MCF 10A (cell line): ENCODE results near the gene CAVIN2. TPM values are rescaled to one million over a fixed set of nuclear protein-coding genes. Genes with fewer than 3 reads are reported as not detected.

ENCODE experiments used
- BruUV-seq: library from RNA; stranded (reverse); fragments of 400-500 nt; replicated peaks from 2 replicates; lab custom pipeline; 2021; lab: Mats Ljungman, UMichigan
- CTCF ChIA-PET: fragments of 300-600 bp; sonication (Branson Sonifier 250); formaldehyde crosslinking; extraction: SDS; loops from one replicate; lab custom pipeline; 2021; ENCODE audit warnings: antibody characterized with exemption, inconsistent platforms; lab: Yijun Ruan, JAX
- POLR2A ChIA-PET: fragments of 300-600, 350-650 bp; sonication (Branson Sonifier 250); formaldehyde crosslinking; extraction: SDS; loops from one replicate; lab custom pipeline; 2020; ENCODE audit warnings: antibody characterized with exemption, inconsistent platforms; lab: Yijun Ruan, JAX
- DNase-seq: peaks from one replicate; pipeline ENCODE4 v3.0.0-alpha.2; 2018; ENCODE audit not compliant: unreplicated experiment
- H3K27ac Mint-ChIP-seq: one replicate; pipeline ENCODE4 v1.8.0; 2022; ENCODE audit warnings: mild to moderate bottlenecking, low read depth, mixed read lengths; ENCODE audit not compliant: unreplicated experiment
- H3K27me3 Mint-ChIP-seq: one replicate; pipeline ENCODE4 v1.8.0; 2022; ENCODE audit warnings: mixed read lengths; ENCODE audit not compliant: insufficient read depth, unreplicated experiment
- H3K36me3 Mint-ChIP-seq: one replicate; pipeline ENCODE4 v1.8.0; 2022; ENCODE audit warnings: mild to moderate bottlenecking, moderate library complexity, mixed read lengths; ENCODE audit not compliant: insufficient read depth, unreplicated experiment
- H3K4me1 Mint-ChIP-seq: one replicate; pipeline ENCODE4 v1.8.0; 2022; ENCODE audit warnings: mixed read lengths; ENCODE audit not compliant: insufficient read depth, unreplicated experiment
- H3K4me3 Mint-ChIP-seq: one replicate; pipeline ENCODE4 v1.8.0; 2022; ENCODE audit warnings: mild to moderate bottlenecking, moderate library complexity, mixed read lengths; ENCODE audit not compliant: unreplicated experiment
- H3K9me3 Mint-ChIP-seq: one replicate; pipeline ENCODE4 v1.8.0; 2022; ENCODE audit warnings: mixed read lengths; ENCODE audit not compliant: unreplicated experiment
- CTCF ChIP-seq: fragments of 200-600 bp; IDR thresholded peaks from one replicate; pipeline ENCODE4 v1.8.0; 2022; ENCODE audit warnings: antibody characterized with exemption, mild to moderate bottlenecking; ENCODE audit not compliant: unreplicated experiment
- intact Hi-C: fragments of 100-400 bp; cut with micrococcal nuclease; formaldehyde crosslinking; loops from 2 replicates; pipeline ENCODE4 v1.14.1; 2022
- total RNA-seq: library from RNA; stranded (reverse); gene quantifications from 2 replicates; pipeline ENCODE4 v1.2.3, GENCODE V29; 2022

CAVIN2 gene
- total RNA-seq, 1 experiment from 2014 or later: 16.4 TPM

- POLR2A ChIA-PET: interaction anchor here (0.6 kb wide), 2 partner anchors 10 to 184 kb away, joined by 3 to 4 read pairs; no protein-coding TSS in a partner anchor
- H3K27ac Mint-ChIP-seq: no peak overlapping the region
- peaks cover 7% of the 10 kb centered on the region for H3K4me1 Mint-ChIP-seq
- no peaks in the 10 kb centered on the region for H3K36me3 Mint-ChIP-seq
- CTCF ChIA-PET: interaction anchor here (1.4 kb wide), 1 partner anchor 18 kb away, joined by 4 read pairs; no protein-coding TSS in a partner anchor
- DNase-seq: no peak
- no peak for TF ChIP-seq CTCF
- no peaks in the 10 kb centered on the region for H3K9me3 Mint-ChIP-seq
- H3K27me3 Mint-ChIP-seq: no peaks in the 10 kb centered on the region
- BruUV-seq: no TSS peak
- intact Hi-C loops: no loop called here
- H3K4me3 Mint-ChIP-seq: no peak overlapping the region
Measured at GRCh38 chr2:191888400-191889166, 41.7 kb upstream of the CAVIN2 start.

GRCh38 chr2:191885650-191886049, 38.8 kb upstream of the CAVIN2 start:
- intact Hi-C loops: no loop called here
- POLR2A ChIA-PET: interaction anchor here (1.0 to 1.2 kb wide), 2 partner anchors 8 to 18 kb away, joined by 3 read pairs; no protein-coding TSS in a partner anchor
- Mint-ChIP-seq H3K4me1 (no peaks in the 10 kb centered on the region), H3K9me3 (no peaks in the 10 kb centered on the region), H3K36me3 (no peaks in the 10 kb centered on the region), H3K27me3 (no peaks in the 10 kb centered on the region), H3K27ac (no peak overlapping the region), H3K4me3 (no peak overlapping the region)
- CTCF ChIA-PET: no interaction called here
- BruUV-seq: no TSS peak
- DNase-seq: no peak
- no peak for TF ChIP-seq CTCF

GRCh38 chr2:191885098-191885497, 38.2 kb upstream of the CAVIN2 start:
- POLR2A ChIA-PET: interaction anchor here (1.0 to 2.3 kb wide), 3 partner anchors 8 to 17 kb away, joined by 3 to 5 read pairs (median 3); no protein-coding TSS in a partner anchor
- Mint-ChIP-seq H3K4me1 (no peaks in the 10 kb centered on the region), H3K27me3 (no peaks in the 10 kb centered on the region), H3K4me3 (no peak overlapping the region), H3K36me3 (no peaks in the 10 kb centered on the region), H3K9me3 (no peaks in the 10 kb centered on the region), H3K27ac (no peak overlapping the region)
- DNase-seq: no peak
- no TSS peak for BruUV-seq
- intact Hi-C loops: no loop called here
- no peak for TF ChIP-seq CTCF
- CTCF ChIA-PET: no interaction called here

- intact Hi-C loops: no loop called here
- peaks cover 22% of the 10 kb centered on the region for H3K4me1 Mint-ChIP-seq
- no peak overlapping the region for H3K4me3 Mint-ChIP-seq
- H3K27ac Mint-ChIP-seq: peak overlapping the region; percentile 49
- BruUV-seq: no TSS peak
- DNase-seq: no peak
- ChIA-PET CTCF (interaction anchor here (0.6 kb wide), 2 partner anchors 42 to 226 kb away, joined by 3 read pairs; no protein-coding TSS in a partner anchor), POLR2A (no interaction called here)
- no peak for TF ChIP-seq CTCF
- H3K9me3 Mint-ChIP-seq: no peaks in the 10 kb centered on the region
- H3K36me3 Mint-ChIP-seq: no peaks in the 10 kb centered on the region
- no peaks in the 10 kb centered on the region for H3K27me3 Mint-ChIP-seq
Measured at GRCh38 chr2:191881982-191882816, 35.3 kb upstream of the CAVIN2 start.
